ENCODE measurements around the gene CKAP5. TPM values are rescaled to one million over a fixed set of nuclear protein-coding genes. Genes with fewer than 3 reads are reported as not detected.

Gene CKAP5
- total RNA-seq, 1 donor from 2014 or later = 193 TPM

DNA sequence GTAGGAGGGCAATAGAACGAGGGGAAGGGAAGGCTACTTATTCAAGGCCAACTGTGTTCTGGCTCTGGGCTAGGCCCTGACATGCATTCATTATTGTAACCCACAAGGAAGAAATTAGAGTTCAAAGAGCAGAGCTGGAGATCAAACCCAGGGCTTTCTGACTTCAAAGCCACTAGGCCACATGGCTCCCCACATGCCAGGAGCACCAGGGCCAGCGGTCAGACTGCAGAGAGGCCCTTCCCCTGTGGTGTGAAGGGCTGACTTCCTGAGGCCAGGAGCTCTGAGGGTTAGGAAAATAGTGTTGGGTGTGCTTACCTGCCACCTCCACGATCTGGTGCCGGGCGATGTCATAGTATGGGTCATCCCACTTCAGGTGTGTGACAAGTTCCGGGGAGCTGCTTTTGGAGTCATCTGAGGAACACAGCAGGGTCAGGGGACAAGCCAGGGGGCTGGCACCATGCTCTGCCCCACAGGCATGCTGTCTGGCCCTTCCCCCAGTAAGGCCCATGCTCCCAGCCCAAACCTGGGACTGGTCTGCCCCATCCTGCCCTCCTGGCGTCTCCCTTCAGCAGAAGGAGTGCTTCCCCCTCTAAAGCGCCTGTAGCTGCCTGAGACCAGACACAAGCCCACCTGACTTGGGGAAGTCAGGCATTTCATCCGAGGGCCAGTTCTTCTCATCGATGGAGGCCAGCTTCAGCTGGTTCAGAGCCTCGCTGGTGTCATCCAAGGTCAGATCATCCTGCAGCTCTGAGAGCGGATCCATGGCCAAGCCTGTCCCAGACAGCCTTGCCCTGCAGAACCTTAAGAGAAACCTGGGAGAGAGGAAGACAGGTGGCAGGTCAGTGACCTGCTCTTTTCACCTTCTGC is 150.5 kb downstream of the CKAP5 start:
- peaks cover 11% of the 10 kb centered on the region for H3K4me1 Mint-ChIP-seq (ENCODE audit: low read depth, unreplicated experiment)
- H3K27ac Mint-ChIP-seq (ENCODE audit: unreplicated experiment) = no peak overlapping the region
- peaks cover 9% of the 10 kb centered on the region for H3K27me3 Mint-ChIP-seq (ENCODE audit: unreplicated experiment)
- no peak for DNase-seq
- H3K4me3 Mint-ChIP-seq (ENCODE audit: unreplicated experiment) = no peak overlapping the region
- TF ChIP-seq, protein P1, sequence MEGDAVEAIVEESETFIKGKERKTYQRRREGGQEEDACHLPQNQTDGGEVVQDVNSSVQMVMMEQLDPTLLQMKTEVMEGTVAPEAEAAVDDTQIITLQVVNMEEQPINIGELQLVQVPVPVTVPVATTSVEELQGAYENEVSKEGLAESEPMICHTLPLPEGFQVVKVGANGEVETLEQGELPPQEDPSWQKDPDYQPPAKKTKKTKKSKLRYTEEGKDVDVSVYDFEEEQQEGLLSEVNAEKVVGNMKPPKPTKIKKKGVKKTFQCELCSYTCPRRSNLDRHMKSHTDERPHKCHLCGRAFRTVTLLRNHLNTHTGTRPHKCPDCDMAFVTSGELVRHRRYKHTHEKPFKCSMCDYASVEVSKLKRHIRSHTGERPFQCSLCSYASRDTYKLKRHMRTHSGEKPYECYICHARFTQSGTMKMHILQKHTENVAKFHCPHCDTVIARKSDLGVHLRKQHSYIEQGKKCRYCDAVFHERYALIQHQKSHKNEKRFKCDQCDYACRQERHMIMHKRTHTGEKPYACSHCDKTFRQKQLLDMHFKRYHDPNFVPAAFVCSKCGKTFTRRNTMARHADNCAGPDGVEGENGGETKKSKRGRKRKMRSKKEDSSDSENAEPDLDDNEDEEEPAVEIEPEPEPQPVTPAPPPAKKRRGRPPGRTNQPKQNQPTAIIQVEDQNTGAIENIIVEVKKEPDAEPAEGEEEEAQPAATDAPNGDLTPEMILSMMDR (IDR thresholded peaks at IDR 0.05; ENCODE audit: partially characterized antibody, unreplicated experiment) = no peak
- peaks cover 1% of the 10 kb centered on the region for H3K9me3 Mint-ChIP-seq (ENCODE audit: unreplicated experiment)
- no peaks in the 10 kb centered on the region for H3K36me3 Mint-ChIP-seq (ENCODE audit: unreplicated experiment)

- Mint-ChIP-seq H3K27ac (ENCODE audit: unreplicated experiment) (no peak overlapping the region), H3K27me3 (ENCODE audit: unreplicated experiment) (peaks cover 4% of the 10 kb centered on the region), H3K9me3 (ENCODE audit: unreplicated experiment) (peaks cover 1% of the 10 kb centered on the region), H3K36me3 (ENCODE audit: unreplicated experiment) (no peaks in the 10 kb centered on the region), H3K4me1 (ENCODE audit: low read depth, unreplicated experiment) (peaks cover 11% of the 10 kb centered on the region), H3K4me3 (ENCODE audit: unreplicated experiment) (no peak overlapping the region)
- TF ChIP-seq, protein P1 (IDR thresholded peaks at IDR 0.05; ENCODE audit: partially characterized antibody, unreplicated experiment) = no peak
- no peak for DNase-seq
Measured at GRCh38 chr11:46694607-46695006, 151.5 kb downstream of the CKAP5 start.

GRCh38 chr11:46694072-46694471 is 152.0 kb downstream of the CKAP5 start:
- DNase-seq = no peak
- H3K9me3 Mint-ChIP-seq (ENCODE audit: unreplicated experiment) = peaks cover 1% of the 10 kb centered on the region
- no peak overlapping the region for H3K27ac Mint-ChIP-seq (ENCODE audit: unreplicated experiment)
- peak overlapping the region; percentile 38 for H3K4me3 Mint-ChIP-seq (ENCODE audit: unreplicated experiment)
- no peaks in the 10 kb centered on the region for H3K36me3 Mint-ChIP-seq (ENCODE audit: unreplicated experiment)
- H3K4me1 Mint-ChIP-seq (ENCODE audit: low read depth, unreplicated experiment) = peaks cover 11% of the 10 kb centered on the region
- TF ChIP-seq, protein P1 (IDR thresholded peaks at IDR 0.05; ENCODE audit: partially characterized antibody, unreplicated experiment) = no peak
- peaks cover 4% of the 10 kb centered on the region for H3K27me3 Mint-ChIP-seq (ENCODE audit: unreplicated experiment)

- Mint-ChIP-seq H3K4me3 (ENCODE audit: unreplicated experiment) (no peak overlapping the region), H3K27ac (ENCODE audit: unreplicated experiment) (no peak overlapping the region), H3K36me3 (ENCODE audit: unreplicated experiment) (no peaks in the 10 kb centered on the region), H3K4me1 (ENCODE audit: low read depth, unreplicated experiment) (peaks cover 11% of the 10 kb centered on the region), H3K27me3 (ENCODE audit: unreplicated experiment) (peaks cover 4% of the 10 kb centered on the region), H3K9me3 (ENCODE audit: unreplicated experiment) (peaks cover 1% of the 10 kb centered on the region)
- TF ChIP-seq, protein P1 (IDR thresholded peaks at IDR 0.05; ENCODE audit: partially characterized antibody, unreplicated experiment) = no peak
- no peak for DNase-seq
Measured at GRCh38 chr11:46693597-46694012, 152.5 kb downstream of the CKAP5 start.

Small RNA genes within 50 kb of the gene (microRNA-seq; reads per million reads assigned to microRNA genes)
- gene MIR5582 (ENCODE audit: unreplicated experiment) = 0.41 reads per million

Other genes with a start within 250 kb of the CKAP5 start
- 11.1 TPM for gene HARBI1, start 229.1 kb downstream of the CKAP5 start, total RNA-seq (ENCODE audit: unreplicated experiment)
- gene ATG13, start 228.7 kb downstream of the CKAP5 start, total RNA-seq (ENCODE audit: unreplicated experiment) = 87.7 TPM
- gene ARHGAP1, start 145.7 kb downstream of the CKAP5 start, total RNA-seq (ENCODE audit: unreplicated experiment) = 38.4 TPM
- gene ZNF408, start 145.2 kb downstream of the CKAP5 start, total RNA-seq (ENCODE audit: unreplicated experiment) = 10.6 TPM
- gene F2, start 127.1 kb downstream of the CKAP5 start, total RNA-seq (ENCODE audit: unreplicated experiment) = 0.29 TPM
- 25.0 TPM for gene LRP4, start 72.3 kb upstream of the CKAP5 start, total RNA-seq (ENCODE audit: unreplicated experiment)
- gene CSTPP1, start 90.5 kb upstream of the CKAP5 start, total RNA-seq (ENCODE audit: unreplicated experiment) = 35.5 TPM

Data from glutamatergic neuron (in vitro differentiated cells).